Measurements from ENCODE around the gene FNBP1L. TPM values are rescaled to one million over a fixed set of nuclear protein-coding genes. Genes with fewer than 3 reads are reported as not detected.

The FNBP1L gene
- total and polyA plus RNA-seq, 2 experiments from 2014 or later, result 56.3 to 132 TPM

DNA sequence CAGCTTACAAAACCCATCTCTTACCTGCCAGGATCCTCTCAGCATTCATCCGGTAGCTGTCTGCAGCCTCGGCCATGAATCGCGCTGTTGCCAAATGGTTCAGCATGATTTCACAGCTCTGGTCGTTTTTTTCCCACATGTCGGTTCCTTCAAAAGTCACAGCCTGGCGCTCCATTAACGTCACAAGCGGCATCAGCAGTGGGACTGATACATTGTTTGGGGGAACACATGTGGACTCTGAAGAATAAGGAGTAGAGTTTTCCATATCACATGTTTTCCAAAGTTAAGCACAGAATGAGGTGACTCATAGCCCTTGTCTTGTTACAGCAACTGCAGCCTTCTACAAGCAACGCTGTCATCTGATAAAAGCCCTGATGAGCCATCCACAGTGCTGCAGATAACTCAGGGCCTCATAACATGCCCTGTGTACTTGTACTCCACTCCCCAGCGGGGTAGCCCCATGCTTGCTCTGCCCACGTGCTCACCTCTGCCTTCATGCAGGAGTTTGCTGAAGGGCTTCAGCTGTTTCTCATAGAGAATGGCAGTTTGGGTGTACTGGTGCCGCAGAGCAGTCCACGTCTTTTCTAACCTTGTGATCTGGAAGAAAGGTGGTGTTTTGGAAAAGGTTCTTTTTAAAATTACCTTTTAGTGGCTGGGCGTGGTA lies 119.5 kb downstream of the FNBP1L start (continued):
- TF ChIP-seq ZNF462 (CRISPR knock-in tag; IDR thresholded peaks at IDR 0.05) (no peak), ZNF114 (CRISPR knock-in tag; IDR thresholded peaks at IDR 0.05) (no peak), POLR2AphosphoS5 (IDR thresholded peaks at IDR 0.05; ENCODE audit: low read depth) (no peak)

- Mint-ChIP-seq H3K36me3 (ENCODE audit: low read depth) (peaks cover 24% of the 10 kb centered on the region), H3K27me3 (ENCODE audit: insufficient read depth, low read depth, poor library complexity) (peaks cover 6% of the 10 kb centered on the region), H3K4me3 (no peak overlapping the region), H3K4me1 (peaks cover 16% of the 10 kb centered on the region), H3K9me3 (no peaks in the 10 kb centered on the region), H3K27ac (no peak overlapping the region)
- no peak overlapping the region for H3K4me2 ChIP-seq
- DNase-seq (ENCODE audit: low spot score) (no peak), ATAC-seq (no peak)
- no peak overlapping the region for H2AFZ ChIP-seq
- H4K20me1 ChIP-seq (replicated peaks; ENCODE audit: insufficient read depth), result 0 out of 2 replicates have a peak, but pooled peaks cover 8% of the 10 kb centered on the region
- H3K9me2 ChIP-seq (ENCODE audit: insufficient read depth), result no peaks in the 10 kb centered on the region
- no peak overlapping the region for H3K4me3 ChIP-seq
- H3K36me3 ChIP-seq (ENCODE audit: insufficient read depth), result no peaks in the 10 kb centered on the region; the same call in 1 of the 2 replicates
- no peaks in the 10 kb centered on the region for H3F3A ChIP-seq (replicated peaks; ENCODE audit: low read depth)
- no peak overlapping the region for H3K27ac ChIP-seq (ENCODE audit: low read depth)
- peaks cover 13% of the 10 kb centered on the region for H3K4me1 ChIP-seq (ENCODE audit: insufficient read depth)
- H3K79me2 ChIP-seq (replicated peaks; ENCODE audit: insufficient read depth), result no peaks in the 10 kb centered on the region
- no peaks in the 10 kb centered on the region for H3K27me3 ChIP-seq (ENCODE audit: insufficient read depth)
- TF ChIP-seq CREB1 (CRISPR knock-in tag; IDR thresholded peaks at IDR 0.05; ENCODE audit: low read depth) (no peak), EZH2phosphoT487 (IDR thresholded peaks at IDR 0.05; ENCODE audit: unreplicated experiment) (no peak), REST (IDR thresholded peaks at IDR 0.05; ENCODE audit: unreplicated experiment) (no peak), STAT1 (IDR thresholded peaks at IDR 0.05; ENCODE audit: unreplicated experiment) (no peak), NANOG (IDR thresholded peaks at IDR 0.05; ENCODE audit: borderline replicate concordance) (no peak), ZNF114 (CRISPR knock-in tag; IDR thresholded peaks at IDR 0.05) (no peak), ZNF331 (CRISPR knock-in tag; IDR thresholded peaks at IDR 0.05; ENCODE audit: low read depth) (no peak)
- TF ChIP-seq, protein P1, sequence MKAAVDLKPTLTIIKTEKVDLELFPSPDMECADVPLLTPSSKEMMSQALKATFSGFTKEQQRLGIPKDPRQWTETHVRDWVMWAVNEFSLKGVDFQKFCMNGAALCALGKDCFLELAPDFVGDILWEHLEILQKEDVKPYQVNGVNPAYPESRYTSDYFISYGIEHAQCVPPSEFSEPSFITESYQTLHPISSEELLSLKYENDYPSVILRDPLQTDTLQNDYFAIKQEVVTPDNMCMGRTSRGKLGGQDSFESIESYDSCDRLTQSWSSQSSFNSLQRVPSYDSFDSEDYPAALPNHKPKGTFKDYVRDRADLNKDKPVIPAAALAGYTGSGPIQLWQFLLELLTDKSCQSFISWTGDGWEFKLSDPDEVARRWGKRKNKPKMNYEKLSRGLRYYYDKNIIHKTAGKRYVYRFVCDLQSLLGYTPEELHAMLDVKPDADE (IDR thresholded peaks at IDR 0.05), result no peak
These were observed 121.6 kb downstream of the FNBP1L start for GRCh38 chr1:93569489-93569888.
